ENCODE results near the gene KCNMA1. TPM values are rescaled to one million over a fixed set of nuclear protein-coding genes. Genes with fewer than 3 reads are reported as not detected.

KCNMA1 gene
- total RNA-seq, 1 experiment from 2014 or later, result 0.49 TPM

DNA sequence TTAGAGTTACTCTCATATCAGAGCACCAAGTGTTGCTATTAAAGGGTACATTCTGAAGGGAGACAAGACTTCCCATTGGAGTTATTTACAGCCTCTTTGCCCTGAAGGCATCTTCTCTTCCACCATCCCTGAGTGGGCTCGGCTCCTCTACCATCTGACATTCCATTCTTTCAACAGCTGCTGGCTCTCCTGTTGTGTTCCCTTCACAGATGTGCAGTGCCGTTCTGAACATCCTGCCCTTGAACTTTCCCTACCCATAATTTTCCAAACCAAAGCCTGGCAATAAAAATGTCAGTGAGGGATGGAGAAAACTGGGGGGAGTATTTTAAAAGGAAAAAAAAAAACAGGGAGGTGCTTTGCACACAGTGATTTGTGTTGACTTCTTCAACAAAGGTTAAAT is 392.9 kb downstream of the KCNMA1 start (continued):
- TF ChIP-seq CTCF (IDR thresholded peaks at IDR 0.05 in 2 of 3, conservative IDR thresholded peaks at IDR 0.05 in 1 of 3; ENCODE audit: borderline replicate concordance in 1 of 3, insufficient read depth in 1 of 3, low read depth in 2 of 3, low read length in 2 of 3) (no peak), MAX (IDR thresholded peaks at IDR 0.05) (no peak), SRF (IDR thresholded peaks at IDR 0.05; ENCODE audit: low read depth) (no peak), EZH2 (IDR thresholded peaks at IDR 0.05) (no peak)
- TF ChIP-seq, protein P1, sequence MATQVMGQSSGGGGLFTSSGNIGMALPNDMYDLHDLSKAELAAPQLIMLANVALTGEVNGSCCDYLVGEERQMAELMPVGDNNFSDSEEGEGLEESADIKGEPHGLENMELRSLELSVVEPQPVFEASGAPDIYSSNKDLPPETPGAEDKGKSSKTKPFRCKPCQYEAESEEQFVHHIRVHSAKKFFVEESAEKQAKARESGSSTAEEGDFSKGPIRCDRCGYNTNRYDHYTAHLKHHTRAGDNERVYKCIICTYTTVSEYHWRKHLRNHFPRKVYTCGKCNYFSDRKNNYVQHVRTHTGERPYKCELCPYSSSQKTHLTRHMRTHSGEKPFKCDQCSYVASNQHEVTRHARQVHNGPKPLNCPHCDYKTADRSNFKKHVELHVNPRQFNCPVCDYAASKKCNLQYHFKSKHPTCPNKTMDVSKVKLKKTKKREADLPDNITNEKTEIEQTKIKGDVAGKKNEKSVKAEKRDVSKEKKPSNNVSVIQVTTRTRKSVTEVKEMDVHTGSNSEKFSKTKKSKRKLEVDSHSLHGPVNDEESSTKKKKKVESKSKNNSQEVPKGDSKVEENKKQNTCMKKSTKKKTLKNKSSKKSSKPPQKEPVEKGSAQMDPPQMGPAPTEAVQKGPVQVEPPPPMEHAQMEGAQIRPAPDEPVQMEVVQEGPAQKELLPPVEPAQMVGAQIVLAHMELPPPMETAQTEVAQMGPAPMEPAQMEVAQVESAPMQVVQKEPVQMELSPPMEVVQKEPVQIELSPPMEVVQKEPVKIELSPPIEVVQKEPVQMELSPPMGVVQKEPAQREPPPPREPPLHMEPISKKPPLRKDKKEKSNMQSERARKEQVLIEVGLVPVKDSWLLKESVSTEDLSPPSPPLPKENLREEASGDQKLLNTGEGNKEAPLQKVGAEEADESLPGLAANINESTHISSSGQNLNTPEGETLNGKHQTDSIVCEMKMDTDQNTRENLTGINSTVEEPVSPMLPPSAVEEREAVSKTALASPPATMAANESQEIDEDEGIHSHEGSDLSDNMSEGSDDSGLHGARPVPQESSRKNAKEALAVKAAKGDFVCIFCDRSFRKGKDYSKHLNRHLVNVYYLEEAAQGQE (IDR thresholded peaks at IDR 0.05; ENCODE audit: low read depth), result no peak

DNA sequence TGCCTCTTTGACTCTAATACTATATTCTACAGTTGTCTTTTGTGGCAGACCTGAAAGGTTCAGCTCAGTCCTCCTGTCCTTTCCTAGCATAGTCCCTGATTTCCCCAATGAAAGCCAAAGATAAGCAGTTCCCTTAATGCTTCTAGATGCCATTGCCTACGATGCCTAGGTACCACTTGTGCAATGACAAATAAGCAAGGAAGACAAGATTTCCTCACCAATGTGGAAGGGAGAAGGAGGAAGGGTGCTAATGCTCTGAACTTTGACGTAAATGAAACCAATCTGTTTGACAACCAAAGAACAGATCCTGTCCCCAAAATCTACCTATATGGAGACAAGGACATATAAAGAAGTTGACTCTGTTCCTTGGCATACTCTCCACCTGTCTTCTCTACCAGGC is 393.3 kb downstream of the KCNMA1 start:
- intact Hi-C loops (cut with micrococcal nuclease), result no loop called here
- TF ChIP-seq SRF (IDR thresholded peaks at IDR 0.05; ENCODE audit: low read depth) (no peak), SP1 (IDR thresholded peaks at IDR 0.05; ENCODE audit: low read depth) (no peak), ATF3 (IDR thresholded peaks at IDR 0.05) (no peak), CEBPB (IDR thresholded peaks at IDR 0.05; ENCODE audit: low read depth) (no peak), TCF7L2 (IDR thresholded peaks at IDR 0.05; ENCODE audit: borderline replicate concordance, extremely low read depth, insufficient read depth, insufficient read length) (no peak)
- Histone ChIP-seq H3K27ac (ENCODE audit: low read depth, low read length) (no peak overlapping the region), H3K9me2 (ENCODE audit: insufficient read depth) (no peaks in the 10 kb centered on the region), H3K4me2 (ENCODE audit: low read length) (no peak overlapping the region), H3K36me3 (ENCODE audit: control insufficient read depth in 1 of 2, insufficient read depth in 2 of 2, low read length in 2 of 2) (no peaks in the 10 kb centered on the region), H3K4me3 (replicated peaks in 1 of 2; ENCODE audit: low read depth in 1 of 2, low read length in 2 of 2) (no peak overlapping the region), H4K20me1 (ENCODE audit: insufficient read depth) (no peaks in the 10 kb centered on the region), H3K79me2 (ENCODE audit: insufficient read depth, low read length) (no peaks in the 10 kb centered on the region), H2AFZ (ENCODE audit: low read depth, low read length, poor library complexity, severe bottlenecking) (no peak overlapping the region), H3K9ac (ENCODE audit: low read length) (no peak overlapping the region), H3K9me3 (ENCODE audit: control insufficient read depth in 1 of 2, insufficient read depth in 1 of 2, low read depth in 1 of 2, low read length in 2 of 2) (no peaks in the 10 kb centered on the region), H3K27me3 (ENCODE audit: insufficient read depth, low read length) (peaks cover 46% of the 10 kb centered on the region; the same call in 1 of the 2 replicates), H3K4me1 (ENCODE audit: control insufficient read depth in 1 of 2, insufficient read depth in 2 of 2, low read length in 2 of 2) (no peaks in the 10 kb centered on the region)
- CTCF ChIA-PET, result no interaction called here
- POLR2A ChIA-PET, result no interaction called here
- ATAC-seq (no peak), DNase-seq (ENCODE audit: low read depth, low spot score) (no peak)
- RAD21 ChIA-PET (ENCODE audit: low non-redundant PET in 1 of 2, low total read pairs in 2 of 2, uncharacterized antibody in 2 of 2, unreplicated experiment in 2 of 2), result no interaction called here
- BruUV-seq (replicated peaks), result no TSS peak

Measured in HCT116 (cell line).